Fibroblast of skin of scalp (primary cell): ENCODE data around the gene WDR33.
A peak's percentile ranks its signal among the peaks of the same experiment; 100 is the strongest.

Source experiments
- DNase-seq: peaks from one replicate; pipeline ENCODE4 v3.0.0-alpha.2; 2013

The WDR33 gene

GRCh38 chr2:127694986-127695385, 116.0 kb downstream of the WDR33 start:
- DNase-seq = no peak

- no peak for DNase-seq
Measured at GRCh38 chr2:127690696-127691095, 120.3 kb downstream of the WDR33 start.

DNA sequence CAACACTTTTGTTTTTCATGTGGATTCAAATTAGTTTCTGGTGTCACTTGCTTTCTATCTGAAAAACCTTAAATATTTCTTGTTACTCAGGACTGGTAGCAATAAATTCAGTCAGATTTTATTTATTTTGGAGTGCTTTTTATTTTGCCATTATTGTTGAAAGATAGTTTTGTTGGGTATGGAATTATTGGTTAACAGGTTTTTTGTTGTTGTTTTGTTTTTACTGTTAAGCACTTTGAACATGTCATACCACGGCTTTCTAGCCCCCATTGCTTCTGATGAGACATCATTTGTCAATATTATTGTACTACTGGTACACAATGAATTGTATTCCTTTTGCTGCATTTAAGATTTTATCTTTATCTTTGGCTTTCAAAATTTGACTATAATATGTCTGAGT, 122.6 kb downstream of the WDR33 start:
- DNase-seq = no peak

DNA sequence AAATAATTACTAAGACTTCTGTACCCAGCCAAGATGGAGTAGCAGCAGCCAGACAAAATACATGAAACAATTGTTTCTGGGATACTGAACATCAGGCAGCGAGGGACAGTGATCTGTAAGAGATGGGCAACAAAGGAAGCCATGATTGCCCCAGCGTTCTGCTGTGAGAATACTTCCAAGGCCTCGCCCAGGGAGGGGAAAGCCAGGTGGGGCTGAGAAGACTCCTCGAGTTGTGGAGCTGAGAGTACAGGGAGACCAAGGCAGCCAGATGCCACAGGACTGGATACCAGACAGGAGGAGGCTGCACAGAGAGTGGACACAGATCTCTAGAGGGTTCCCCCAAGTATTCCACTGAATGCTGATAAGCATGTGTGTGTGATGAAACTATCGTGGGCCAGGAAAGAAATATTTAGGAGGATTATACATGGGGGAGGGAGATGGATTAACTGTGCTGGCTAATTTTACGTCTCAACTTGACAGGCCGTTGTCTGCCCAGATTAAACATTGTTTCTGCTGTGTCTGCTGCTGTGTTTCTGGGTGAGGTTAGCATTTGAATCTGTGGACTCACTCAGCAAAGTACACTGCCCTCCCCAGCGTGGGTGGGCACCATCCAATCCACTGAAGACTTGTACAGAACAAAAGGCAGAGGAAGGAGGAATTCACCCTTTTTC, 125.4 kb downstream of the WDR33 start:
- no peak for DNase-seq

- DNase-seq = peak; percentile 58
Measured at GRCh38 chr2:127683757-127684156, 127.2 kb downstream of the WDR33 start.

DNA sequence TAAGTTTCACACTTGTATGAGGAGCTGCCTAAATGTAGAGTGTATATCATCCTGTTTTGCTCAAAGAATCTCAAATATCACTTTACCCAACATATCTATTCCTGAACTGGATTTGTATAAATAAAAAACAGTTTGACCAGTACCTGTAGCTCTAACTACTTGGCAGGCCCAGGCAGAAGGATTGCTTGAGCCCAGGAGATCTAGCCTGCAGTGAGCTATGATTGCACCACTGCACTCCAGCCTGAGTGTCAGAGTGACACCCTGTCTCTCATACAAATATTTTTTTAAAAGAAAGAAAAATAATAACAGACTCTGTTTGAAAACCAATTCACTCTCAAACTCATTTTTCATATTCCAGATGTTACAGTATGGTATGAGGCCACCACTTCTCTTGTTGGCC, 127.9 kb downstream of the WDR33 start:
- no peak for DNase-seq

- no peak for DNase-seq
Measured at GRCh38 chr2:127681976-127682857, 128.8 kb downstream of the WDR33 start.

GRCh38 chr2:127681288-127681804, 129.6 kb downstream of the WDR33 start:
- DNase-seq = no peak

- DNase-seq = no peak
Measured at GRCh38 chr2:127680706-127681287, 130.2 kb downstream of the WDR33 start.

DNA sequence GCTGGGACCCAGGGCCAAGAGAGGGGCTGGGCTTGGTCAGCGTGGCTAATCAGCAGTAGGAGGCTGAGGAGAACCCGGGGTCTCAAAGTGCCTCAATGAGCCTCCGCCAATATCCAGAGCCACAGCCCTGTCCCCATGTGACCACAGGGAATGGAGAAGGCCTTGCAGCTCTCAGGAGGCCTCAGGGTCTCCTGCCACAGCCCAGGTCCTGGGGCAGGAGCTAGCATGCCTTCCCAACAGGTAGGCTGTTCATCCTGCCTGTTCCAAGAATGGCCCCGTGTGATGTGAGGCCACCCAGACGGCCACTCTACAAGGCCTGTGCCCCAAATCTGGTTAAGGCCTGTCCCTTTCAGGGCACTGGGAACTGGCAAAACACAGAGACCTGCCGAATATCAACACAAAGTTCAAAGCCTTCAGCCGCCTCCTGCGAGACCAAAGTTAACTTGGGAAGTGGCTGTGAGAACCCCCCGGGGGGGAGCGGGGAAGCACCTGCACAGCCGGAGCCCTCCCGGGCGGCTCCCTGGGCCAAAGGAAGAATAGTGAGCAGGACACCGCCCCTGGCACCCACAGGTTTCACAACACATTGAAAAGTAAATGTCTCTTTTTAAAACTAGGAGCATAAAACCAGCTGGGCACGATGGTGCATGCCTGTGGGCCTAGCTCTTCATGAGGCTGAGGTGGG, 131.2 kb downstream of the WDR33 start:
- no peak for DNase-seq

DNA sequence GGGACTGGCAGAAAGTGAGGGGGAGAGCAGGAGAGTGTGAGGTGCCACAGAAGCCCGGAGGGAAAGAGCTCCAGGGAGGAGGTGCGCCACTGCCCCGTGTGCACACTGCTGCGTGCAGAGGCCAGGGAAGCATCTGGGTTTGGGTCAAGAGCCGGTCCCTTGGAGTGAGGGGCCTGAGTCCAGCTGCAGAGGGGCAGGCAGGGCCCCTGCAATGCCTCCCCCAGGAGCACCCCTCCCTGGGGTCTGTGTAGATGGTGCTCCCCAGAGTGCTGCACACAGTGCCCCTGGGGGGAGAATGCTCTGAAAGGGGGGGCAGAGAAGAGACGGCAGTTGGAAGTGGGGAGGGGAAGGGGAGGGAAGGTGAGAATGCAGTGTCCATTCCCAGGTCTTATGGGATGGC, 132.0 kb downstream of the WDR33 start:
- no peak for DNase-seq

DNA sequence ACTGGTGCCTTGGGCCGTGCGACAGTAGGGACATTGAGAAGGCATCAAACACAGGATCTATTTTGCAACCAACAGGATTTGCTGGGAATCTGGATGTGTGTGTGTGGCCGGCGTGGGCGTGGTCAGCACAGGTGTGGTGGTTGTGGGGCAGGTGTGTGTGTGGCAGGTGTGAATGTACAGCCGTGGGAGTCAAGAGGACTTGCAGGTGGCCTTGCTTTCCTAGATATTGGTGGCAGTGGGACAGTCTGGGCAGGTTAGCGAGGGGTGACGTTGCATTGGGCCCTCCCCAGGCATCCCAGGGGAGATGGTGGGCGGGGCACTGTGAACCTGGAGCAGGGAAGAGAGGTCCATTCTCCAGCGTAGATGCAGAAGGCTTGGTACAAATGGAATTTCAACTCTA, 132.4 kb downstream of the WDR33 start:
- DNase-seq = no peak

GRCh38 chr2:127676906-127677305, 134.1 kb downstream of the WDR33 start:
- no peak for DNase-seq

- peak; percentile 74 for DNase-seq
Measured at GRCh38 chr2:127675331-127676261, 135.4 kb downstream of the WDR33 start, which contains the start of gene LIMS2. Gene LIMS2, minus strand, starts transcription at chr2:127675530. Its CDS starts 506 bp downstream, at chr2:127675024.

- DNase-seq = peak; percentile 27
Measured at GRCh38 chr2:127674241-127675209, 136.4 kb downstream of the WDR33 start.

- DNase-seq = peak; percentile 31
Measured at GRCh38 chr2:127673291-127674069, 137.5 kb downstream of the WDR33 start.

DNA sequence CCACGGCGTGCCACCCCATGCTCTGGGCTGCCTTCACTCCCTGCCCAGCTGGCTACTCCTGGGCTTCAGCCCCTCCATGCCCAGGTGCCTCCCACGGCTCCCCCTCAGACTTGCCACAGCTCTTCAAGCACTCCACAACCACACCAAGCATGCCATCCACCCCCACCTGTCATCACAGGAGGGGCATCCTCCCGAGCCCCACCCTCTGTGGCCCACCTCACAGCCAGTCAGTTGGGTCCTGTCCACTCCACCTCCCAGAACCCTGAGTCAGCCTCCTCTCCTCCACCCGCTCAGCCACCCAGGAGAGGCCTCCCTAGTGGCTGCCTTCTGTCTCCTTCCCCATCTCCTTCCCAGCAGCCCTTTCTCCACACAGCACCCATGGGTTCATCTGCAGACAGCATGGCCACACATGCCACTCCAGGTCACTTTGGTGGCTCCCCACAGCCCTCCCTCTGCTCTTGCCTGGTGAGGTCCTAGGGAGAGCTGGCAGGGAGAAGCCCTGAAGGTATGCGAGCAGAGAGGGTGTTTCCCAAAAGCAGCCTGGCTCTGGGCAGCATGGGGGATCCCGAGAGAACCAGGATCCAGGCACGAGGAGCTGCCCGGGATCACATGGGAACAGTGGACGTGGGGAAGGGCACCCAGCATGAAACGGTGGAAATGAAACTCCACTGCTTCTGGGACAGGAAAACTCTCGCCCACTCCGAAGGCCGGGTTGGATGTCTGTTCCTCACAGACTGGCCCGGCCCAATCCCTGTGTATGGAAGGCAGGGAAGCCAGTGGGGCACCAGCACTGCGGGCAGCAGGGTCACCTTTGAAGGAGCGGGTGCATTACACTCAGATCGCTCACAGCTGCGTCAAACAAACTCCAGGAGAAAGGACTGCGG, 138.4 kb downstream of the WDR33 start:
- no peak for DNase-seq

GRCh38 chr2:127671557-127672302, 139.2 kb downstream of the WDR33 start:
- DNase-seq = no peak
